PFSK-1 (cell line): ENCODE data around the gene FARS2.

Source experiments
- FOXP2 ChIP-seq: optimal IDR thresholded peaks from 2 replicates; pipeline ENCODE3; 2011; ENCODE audit warnings: borderline replicate concordance, control low read depth, inconsistent platforms; ENCODE audit not compliant: insufficient read depth; ENCODE audit errors: extremely low read length, extremely low read depth
- POLR2AphosphoS5 ChIP-seq: IDR thresholded peaks from 2 replicates; pipeline ENCODE4 v1.6.1; 2012; ENCODE audit warnings: low read depth, mild to moderate bottlenecking, control low read depth, low read length, moderate library complexity
- REST ChIP-seq, 2 experiments: IDR thresholded peaks; 2 replicates each; pipeline versions ENCODE4 v1.6.1 to v1.8.0; 2011 to 2012; ENCODE audit warnings: low read depth in 2 of 2, low read length in 2 of 2, control low read depth in 1 of 2, inconsistent platforms in 1 of 2, mild to moderate bottlenecking in 1 of 2, moderate library complexity in 1 of 2; ENCODE audit not compliant: insufficient read depth in 1 of 2
- SIN3A ChIP-seq: IDR thresholded peaks from 2 replicates; pipeline ENCODE4 v1.6.1; 2012; ENCODE audit warnings: mild to moderate bottlenecking, low read length, moderate library complexity, borderline replicate concordance; ENCODE audit not compliant: insufficient read depth
- TAF1 ChIP-seq: IDR thresholded peaks from 2 replicates; pipeline ENCODE4 v1.6.1; 2012; ENCODE audit warnings: low read length, control low read depth, borderline replicate concordance; ENCODE audit not compliant: insufficient read depth

GRCh38 chr6:5557506-5557905, 296.2 kb downstream of the FARS2 start:
- TF ChIP-seq TAF1 (no peak), SIN3A (no peak), REST (IDR thresholded peaks at IDR 0.05; ENCODE audit: insufficient read depth in 1 of 2, low read depth in 2 of 2, low read length in 2 of 2) (no peak), POLR2AphosphoS5 (no peak), FOXP2 (no peak)
